ENCODE measurements around the gene CD48. TPM values are rescaled to one million over a fixed set of nuclear protein-coding genes. Genes with fewer than 3 reads are reported as not detected.
"Not testable (repeated sequence)": the region's sequence is repeated elsewhere in the genome, so short reads cannot be mapped to it uniquely, and the experiment has no call there.

Gene CD48
- total RNA-seq, 2 donors from 2014 or later = 215 to 220 TPM

GRCh38 chr1:160739098-160739511, 27.5 kb upstream of the CD48 start, which contains the start of gene SLAMF7:
TSS of gene SLAMF7 (plus strand) at chr1:160739247. CDS start at chr1:160739302, 55 bp downstream.
- H3K27me3 Mint-ChIP-seq (ENCODE audit: low read depth) = no peaks in the 10 kb centered on the region
- peaks cover 2 to 7% of the 10 kb centered on the region in 2 donors for H3K9me3 Mint-ChIP-seq
- peaks cover 7 to 39% of the 10 kb centered on the region in 2 donors for H3K36me3 Mint-ChIP-seq (ENCODE audit: insufficient read depth in 2 of 2)
- DNase-seq = peak in 1 of 2 donors; percentile 50
- H3K4me1 Mint-ChIP-seq (ENCODE audit: low read depth) = peaks cover 67% of the 10 kb centered on the region
- peak within 1 kb of the TSS; percentile 72 to 81 for H3K4me3 Mint-ChIP-seq
- peak within 1 kb of the TSS; percentile 74 for H3K27ac Mint-ChIP-seq
- ATAC-seq (replicated peaks in 1 of 2) = peak; percentile 69 to 78

DNA sequence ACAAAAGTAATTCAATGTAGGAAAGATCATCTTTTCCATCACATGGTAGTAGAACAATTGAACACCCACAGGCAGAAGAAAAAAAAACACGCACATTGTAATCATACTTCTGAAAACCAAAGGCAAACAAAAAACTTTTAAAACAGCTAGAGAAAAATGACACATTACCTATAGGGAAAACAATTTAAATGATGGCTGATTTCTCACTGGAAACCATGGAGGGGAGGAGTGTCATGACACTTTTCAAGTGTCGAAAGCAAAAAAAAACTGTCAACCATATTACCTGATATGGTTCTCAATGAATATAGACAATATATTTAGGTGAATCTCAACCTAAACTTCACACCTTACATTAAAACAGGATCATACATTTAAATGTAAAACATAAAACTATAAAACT, 26.6 kb upstream of the CD48 start:
- ATAC-seq (replicated peaks in 1 of 2) = no peak
- peaks cover 5 to 11% of the 10 kb centered on the region in 2 donors for H3K9me3 Mint-ChIP-seq

DNA sequence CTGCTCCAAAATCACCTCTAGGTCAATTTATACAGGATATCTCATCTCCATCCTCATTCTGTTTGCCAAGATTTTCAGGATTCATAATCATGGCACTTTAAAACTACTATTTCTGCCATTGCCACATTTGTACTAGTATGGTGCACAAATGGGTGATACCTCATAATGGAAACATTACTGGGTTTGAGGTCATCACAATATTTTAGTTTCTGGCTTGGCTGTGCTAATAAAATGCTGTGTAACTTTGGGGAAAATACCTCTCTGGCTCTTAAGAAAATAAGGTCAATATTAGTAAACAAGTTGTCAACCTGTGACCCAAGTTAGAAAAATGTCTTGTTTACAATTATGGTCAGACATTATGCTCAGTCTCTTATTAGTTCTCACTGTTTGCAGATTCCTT, 22.7 kb upstream of the CD48 start:
- Mint-ChIP-seq H3K4me1 (ENCODE audit: low read depth) (peaks cover 50% of the 10 kb centered on the region), H3K36me3 (ENCODE audit: insufficient read depth in 2 of 2) (peaks cover 15 to 56% of the 10 kb centered on the region in 2 donors), H3K27me3 (ENCODE audit: low read depth) (no peaks in the 10 kb centered on the region), H3K27ac (peak overlapping the region; percentile 56), H3K4me3 (peak overlapping the region; percentile 66 to 77), H3K9me3 (peaks cover 11 to 14% of the 10 kb centered on the region in 2 donors)
- ATAC-seq (replicated peaks in 1 of 2) (no peak), DNase-seq (no peak)

More for the DNA sequence above, 26.6 kb upstream of the CD48 start:
- Mint-ChIP-seq H3K27me3 (ENCODE audit: low read depth) (no peaks in the 10 kb centered on the region), H3K27ac (peak overlapping the region; percentile 36), H3K4me3 (peak overlapping the region in 1 of 2 donors; percentile 33), H3K4me1 (ENCODE audit: low read depth) (peaks cover 67% of the 10 kb centered on the region), H3K36me3 (ENCODE audit: insufficient read depth in 2 of 2) (peaks cover 9 to 44% of the 10 kb centered on the region in 2 donors)
- no peak for DNase-seq

DNA sequence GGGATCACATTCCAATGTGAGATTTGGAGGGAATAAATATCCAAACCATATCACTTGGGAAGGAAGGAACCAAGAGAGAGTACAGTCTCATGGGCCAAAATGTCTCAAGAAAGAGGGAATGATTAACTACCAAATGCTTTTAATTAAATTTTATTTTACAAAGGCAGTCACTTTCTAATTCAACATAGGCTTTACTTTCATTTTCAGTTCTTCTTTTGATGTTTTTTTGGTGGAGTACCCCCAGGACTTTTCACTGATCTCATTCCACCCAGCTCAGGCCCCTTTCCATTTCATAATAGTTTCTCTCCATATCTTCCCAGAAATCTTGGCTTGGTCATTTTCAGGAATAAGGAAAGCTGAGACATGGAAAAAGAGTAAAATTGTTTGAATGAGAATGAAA, 22.3 kb upstream of the CD48 start:
- Mint-ChIP-seq H3K27me3 (ENCODE audit: low read depth) (no peaks in the 10 kb centered on the region), H3K4me3 (peak overlapping the region; percentile 66 to 77), H3K9me3 (peaks cover 11 to 14% of the 10 kb centered on the region in 2 donors), H3K36me3 (ENCODE audit: insufficient read depth in 2 of 2) (peaks cover 15 to 56% of the 10 kb centered on the region in 2 donors), H3K27ac (peak overlapping the region; percentile 56), H3K4me1 (ENCODE audit: low read depth) (peaks cover 46% of the 10 kb centered on the region)
- no peak for DNase-seq
- ATAC-seq (replicated peaks in 1 of 2) = no peak

DNA sequence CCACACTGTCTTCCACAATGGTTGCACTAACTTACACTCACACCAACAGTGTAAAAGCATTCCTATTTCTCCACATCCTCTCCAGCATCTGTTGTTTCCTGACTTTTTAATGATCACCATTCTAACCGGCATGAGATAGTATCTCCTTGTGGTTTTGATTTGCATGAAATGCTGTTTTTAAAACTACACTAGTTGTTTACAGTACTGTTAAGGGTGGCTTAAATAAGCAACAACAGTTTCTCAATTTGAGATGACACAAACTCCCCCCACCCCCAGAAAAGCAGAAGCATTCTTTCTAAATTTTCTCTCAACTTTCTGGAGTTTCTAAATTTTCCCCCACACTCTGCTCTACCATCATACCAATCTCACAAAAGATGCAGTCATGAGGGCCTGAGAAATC, 20.4 kb upstream of the CD48 start:
- H3K9me3 Mint-ChIP-seq = peaks cover 11 to 12% of the 10 kb centered on the region in 2 donors
- H3K36me3 Mint-ChIP-seq (ENCODE audit: insufficient read depth in 2 of 2) = peaks cover 15 to 43% of the 10 kb centered on the region in 2 donors
- H3K4me3 Mint-ChIP-seq = no peak overlapping the region
- DNase-seq (no peak), ATAC-seq (replicated peaks in 1 of 2) (no peak)
- H3K27me3 Mint-ChIP-seq (ENCODE audit: low read depth) = no peaks in the 10 kb centered on the region
- H3K4me1 Mint-ChIP-seq (ENCODE audit: low read depth) = peaks cover 33% of the 10 kb centered on the region
- H3K27ac Mint-ChIP-seq = peak overlapping the region; percentile 10

GRCh38 chr1:160731564-160731963, 19.9 kb upstream of the CD48 start:
- peaks cover 13 to 38% of the 10 kb centered on the region in 2 donors for H3K36me3 Mint-ChIP-seq (ENCODE audit: insufficient read depth in 2 of 2)
- peaks cover 33% of the 10 kb centered on the region for H3K4me1 Mint-ChIP-seq (ENCODE audit: low read depth)
- peaks cover 9 to 11% of the 10 kb centered on the region in 2 donors for H3K9me3 Mint-ChIP-seq
- not testable (repeated sequence) for H3K27me3 Mint-ChIP-seq (ENCODE audit: low read depth); DNase-seq; ATAC-seq (replicated peaks in 1 of 2); H3K27ac Mint-ChIP-seq; H3K4me3 Mint-ChIP-seq

- DNase-seq (no peak), ATAC-seq (replicated peaks in 1 of 2) (no peak)
- no peak overlapping the region for H3K4me3 Mint-ChIP-seq
- H3K36me3 Mint-ChIP-seq (ENCODE audit: insufficient read depth in 2 of 2) = peaks cover 3 to 4% of the 10 kb centered on the region in 2 donors
- no peaks in the 10 kb centered on the region for H3K27me3 Mint-ChIP-seq (ENCODE audit: low read depth)
- peaks cover 0 to 3% of the 10 kb centered on the region in 2 donors for H3K9me3 Mint-ChIP-seq
- H3K27ac Mint-ChIP-seq = no peak overlapping the region
- H3K4me1 Mint-ChIP-seq (ENCODE audit: low read depth) = peaks cover 21% of the 10 kb centered on the region
Observed at GRCh38 chr1:160727316-160727640, 15.7 kb upstream of the CD48 start.

DNA sequence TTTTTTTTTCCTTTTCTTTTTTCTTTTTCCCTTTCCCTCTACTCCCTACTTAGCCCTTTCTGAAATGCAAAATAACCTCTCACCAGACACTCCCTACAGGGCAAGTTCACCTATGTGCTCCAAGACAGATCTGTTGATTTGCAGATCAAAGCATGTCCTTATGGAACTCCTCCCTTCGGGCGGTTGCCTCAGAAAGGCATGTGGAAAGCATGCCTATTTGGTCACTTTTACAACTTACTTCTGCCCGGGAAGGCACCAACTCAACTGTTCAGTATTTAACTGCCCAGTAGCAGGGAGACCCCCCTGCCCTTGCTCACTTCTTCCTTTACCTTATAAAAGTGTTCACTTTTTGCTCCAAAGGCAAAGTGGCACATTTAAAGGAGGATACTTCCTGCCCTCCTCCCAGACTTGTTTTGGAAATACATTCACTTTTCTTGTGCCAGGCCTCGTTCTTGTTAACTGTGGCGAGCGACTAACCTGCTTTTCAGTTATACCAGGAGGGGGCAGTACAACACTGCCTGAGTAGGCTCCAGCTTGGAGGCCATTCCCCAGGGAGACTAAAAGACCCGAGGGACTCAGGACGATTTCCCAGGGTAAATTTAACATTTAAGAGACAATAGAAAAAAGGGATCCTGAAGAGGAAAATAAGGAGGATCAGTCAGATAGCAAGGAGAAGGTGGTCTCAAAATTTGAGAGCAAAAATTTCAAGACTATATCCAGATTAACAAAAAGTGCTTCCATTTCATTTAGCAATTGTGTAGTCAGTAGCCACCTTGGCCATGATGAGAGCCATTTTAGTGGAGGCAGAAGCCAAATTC, 15.1 kb upstream of the CD48 start:
- no peak overlapping the region for H3K27ac Mint-ChIP-seq
- H3K4me3 Mint-ChIP-seq = no peak overlapping the region
- no peaks in the 10 kb centered on the region for H3K27me3 Mint-ChIP-seq (ENCODE audit: low read depth)
- DNase-seq (peak; percentile 67 to 73), ATAC-seq (replicated peaks in 1 of 2) (peak; percentile 68 to 82)
- peaks cover 0 to 3% of the 10 kb centered on the region in 2 donors for H3K9me3 Mint-ChIP-seq
- peaks cover 2 to 3% of the 10 kb centered on the region in 2 donors for H3K36me3 Mint-ChIP-seq (ENCODE audit: insufficient read depth in 2 of 2)
- peaks cover 19% of the 10 kb centered on the region for H3K4me1 Mint-ChIP-seq (ENCODE audit: low read depth)

DNA sequence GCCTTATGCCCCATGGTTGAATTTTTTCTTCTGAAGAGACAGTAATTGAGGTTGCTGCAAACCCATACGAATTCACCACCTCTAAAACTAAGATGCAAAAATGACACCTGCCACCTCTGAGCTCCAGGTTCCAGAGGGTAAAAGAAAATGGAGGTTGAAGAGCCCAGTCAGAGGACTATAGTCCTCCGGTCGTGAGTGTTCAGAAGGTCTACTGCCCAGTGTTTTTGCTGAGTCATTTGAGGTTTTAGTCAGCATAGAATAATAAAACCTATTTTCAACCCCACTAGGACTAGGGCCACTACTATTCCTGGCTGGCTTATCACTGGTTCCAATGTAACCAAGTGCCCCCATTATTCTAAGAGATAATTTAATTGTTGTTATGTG, 14.5 kb upstream of the CD48 start:
- DNase-seq (no peak), ATAC-seq (replicated peaks in 1 of 2) (peak in 1 of 2 donors; percentile 20)
- Mint-ChIP-seq H3K9me3 (no peaks in the 10 kb centered on the region), H3K36me3 (ENCODE audit: insufficient read depth in 2 of 2) (no peaks in the 10 kb centered on the region), H3K27me3 (ENCODE audit: low read depth) (no peaks in the 10 kb centered on the region), H3K4me1 (ENCODE audit: low read depth) (peaks cover 16% of the 10 kb centered on the region), H3K4me3 (no peak overlapping the region), H3K27ac (no peak overlapping the region)

- Mint-ChIP-seq H3K9me3 (no peaks in the 10 kb centered on the region), H3K4me3 (no peak overlapping the region), H3K27me3 (ENCODE audit: low read depth) (no peaks in the 10 kb centered on the region), H3K36me3 (ENCODE audit: insufficient read depth in 2 of 2) (no peaks in the 10 kb centered on the region), H3K27ac (no peak overlapping the region), H3K4me1 (ENCODE audit: low read depth) (peaks cover 27% of the 10 kb centered on the region)
- DNase-seq = peak in 1 of 2 donors; percentile 44
- peak; percentile 62 to 74 for ATAC-seq (replicated peaks in 1 of 2)
Observed at GRCh38 chr1:160724465-160725242, 13.0 kb upstream of the CD48 start.

- DNase-seq (no peak), ATAC-seq (replicated peaks in 1 of 2) (no peak)
- no peak overlapping the region for H3K27ac Mint-ChIP-seq
- H3K4me1 Mint-ChIP-seq (ENCODE audit: low read depth) = peaks cover 30% of the 10 kb centered on the region
- no peak overlapping the region for H3K4me3 Mint-ChIP-seq
- no peaks in the 10 kb centered on the region for H3K36me3 Mint-ChIP-seq (ENCODE audit: insufficient read depth in 2 of 2)
- H3K9me3 Mint-ChIP-seq = no peaks in the 10 kb centered on the region
- H3K27me3 Mint-ChIP-seq (ENCODE audit: low read depth) = no peaks in the 10 kb centered on the region
Observed at GRCh38 chr1:160723332-160723731, 11.7 kb upstream of the CD48 start.

DNA sequence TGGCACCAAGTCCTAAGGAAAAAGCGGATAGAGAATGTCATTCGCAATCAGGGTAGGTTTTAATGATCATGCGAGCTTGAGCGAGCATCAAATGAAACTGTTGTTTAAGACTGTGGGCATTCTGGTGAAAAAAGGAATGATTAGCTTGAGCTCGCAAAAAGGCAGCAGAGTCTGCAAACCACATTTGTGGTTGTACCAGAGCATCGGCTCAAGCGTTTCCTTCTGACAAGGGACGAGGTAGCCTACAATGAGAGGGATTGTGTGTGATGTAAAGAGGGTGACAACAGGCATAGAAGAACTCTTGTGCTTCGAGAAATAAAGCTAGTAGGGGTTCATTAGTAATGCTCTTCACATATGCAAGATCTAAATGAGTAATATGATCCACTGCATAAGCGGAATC, 11.1 kb upstream of the CD48 start:
- Mint-ChIP-seq H3K27me3 (ENCODE audit: low read depth) (no peaks in the 10 kb centered on the region), H3K4me1 (ENCODE audit: low read depth) (peaks cover 36% of the 10 kb centered on the region), H3K9me3 (no peaks in the 10 kb centered on the region), H3K27ac (no peak overlapping the region), H3K36me3 (ENCODE audit: insufficient read depth in 2 of 2) (no peaks in the 10 kb centered on the region), H3K4me3 (peak overlapping the region; percentile 23 to 57)
- ATAC-seq (replicated peaks in 1 of 2) (peak in 1 of 2 donors; percentile 29), DNase-seq (no peak)

DNA sequence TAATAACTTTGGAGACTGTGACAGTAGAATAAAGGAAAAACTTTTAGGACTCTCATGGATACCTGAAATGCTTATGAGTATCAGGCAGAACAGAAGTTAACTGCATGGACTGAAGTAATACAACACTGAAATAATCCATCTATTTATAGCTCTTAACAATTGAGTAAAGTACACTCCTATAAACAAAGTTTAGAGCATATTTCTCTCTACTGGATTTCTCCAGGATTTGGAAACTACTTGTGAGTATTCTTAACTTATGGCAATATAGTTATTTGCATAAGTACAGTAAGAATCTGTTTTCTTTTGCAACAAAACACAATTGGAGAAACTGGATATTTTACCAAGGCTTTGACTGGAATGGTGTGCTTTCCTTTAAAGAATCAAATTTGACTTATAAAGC, 9.9 kb upstream of the CD48 start:
- no peak overlapping the region for H3K27ac Mint-ChIP-seq
- H3K4me1 Mint-ChIP-seq (ENCODE audit: low read depth) = peaks cover 49% of the 10 kb centered on the region
- DNase-seq = no peak
- no peaks in the 10 kb centered on the region for H3K36me3 Mint-ChIP-seq (ENCODE audit: insufficient read depth in 2 of 2)
- H3K9me3 Mint-ChIP-seq = no peaks in the 10 kb centered on the region
- no peak overlapping the region for H3K4me3 Mint-ChIP-seq
- no peaks in the 10 kb centered on the region for H3K27me3 Mint-ChIP-seq (ENCODE audit: low read depth)
- no peak for ATAC-seq (replicated peaks in 1 of 2)
